AG08396 (cell line): ENCODE measurements around the gene CDKL4.
"Not testable (repeated sequence)": the region's sequence is repeated elsewhere in the genome, so short reads cannot be mapped to it uniquely, and the experiment has no call there.

ENCODE experiments used
- DNase-seq: peaks from one replicate; pipeline ENCODE4 v3.0.0; 2012; ENCODE audit warnings: low spot score, mixed read lengths

CDKL4 gene

DNA sequence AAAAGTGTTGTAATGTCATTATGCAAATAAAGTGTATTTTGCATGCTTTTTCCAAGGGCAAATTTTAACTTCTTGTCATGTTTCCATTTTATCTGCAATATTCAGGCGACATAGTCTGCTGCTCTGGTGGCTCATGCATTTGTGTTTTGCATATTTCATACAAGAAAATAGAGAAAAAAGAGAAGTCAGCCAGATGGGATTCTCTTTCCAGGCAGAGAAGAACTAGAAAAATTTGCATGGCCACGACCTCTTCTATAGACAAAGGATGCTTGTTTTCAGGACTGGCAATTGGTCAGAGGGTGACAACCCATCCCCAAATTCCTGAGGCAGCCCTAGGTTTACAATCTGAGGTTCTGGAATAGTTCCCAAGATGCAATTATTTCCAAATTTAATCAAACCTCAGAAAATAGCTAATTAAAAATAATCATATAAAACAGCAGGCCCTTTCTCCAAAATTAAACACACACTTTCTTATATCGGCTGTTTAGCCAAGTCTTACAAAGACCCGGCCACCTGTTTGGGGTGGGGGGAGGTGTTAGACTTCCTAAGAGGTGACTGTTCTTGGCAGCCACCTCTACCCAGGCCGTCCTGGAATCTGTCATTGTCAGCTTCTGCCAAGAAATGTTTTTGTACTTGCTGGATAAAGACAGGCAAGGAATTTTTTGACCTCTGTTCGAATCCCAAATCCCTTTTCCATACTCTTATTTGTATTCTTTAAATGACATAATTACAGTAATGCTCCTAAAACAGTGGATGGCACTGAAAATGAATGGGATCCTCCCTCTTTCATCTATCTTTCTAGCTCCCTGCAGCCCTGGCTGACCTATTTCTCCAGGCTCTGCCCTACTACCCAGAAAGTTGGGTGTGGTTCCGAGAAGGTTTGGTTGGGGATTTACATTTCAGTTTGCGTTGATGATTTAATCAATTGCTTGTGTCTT, 102.2 kb downstream of the CDKL4 start:
- no peak for DNase-seq

DNA sequence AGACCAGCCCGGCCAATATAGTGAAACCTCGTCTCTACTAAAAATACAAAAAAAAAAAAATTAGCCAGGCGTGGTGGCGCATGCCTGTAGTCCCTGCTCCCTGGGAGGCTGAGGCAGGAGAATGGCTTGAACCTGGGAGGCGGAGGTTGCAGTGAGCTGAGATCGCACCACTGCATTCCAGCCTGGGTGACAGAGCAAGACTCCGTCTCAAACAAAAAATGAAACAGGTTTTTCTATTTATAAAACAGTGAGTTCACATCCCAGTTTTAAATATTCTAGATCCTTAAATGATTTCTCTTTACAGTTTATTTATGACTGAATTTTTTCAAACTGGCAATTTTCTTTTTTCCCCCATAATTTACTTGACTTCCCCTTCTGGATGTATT, 102.8 kb downstream of the CDKL4 start:
- DNase-seq, result not testable (repeated sequence)

DNA sequence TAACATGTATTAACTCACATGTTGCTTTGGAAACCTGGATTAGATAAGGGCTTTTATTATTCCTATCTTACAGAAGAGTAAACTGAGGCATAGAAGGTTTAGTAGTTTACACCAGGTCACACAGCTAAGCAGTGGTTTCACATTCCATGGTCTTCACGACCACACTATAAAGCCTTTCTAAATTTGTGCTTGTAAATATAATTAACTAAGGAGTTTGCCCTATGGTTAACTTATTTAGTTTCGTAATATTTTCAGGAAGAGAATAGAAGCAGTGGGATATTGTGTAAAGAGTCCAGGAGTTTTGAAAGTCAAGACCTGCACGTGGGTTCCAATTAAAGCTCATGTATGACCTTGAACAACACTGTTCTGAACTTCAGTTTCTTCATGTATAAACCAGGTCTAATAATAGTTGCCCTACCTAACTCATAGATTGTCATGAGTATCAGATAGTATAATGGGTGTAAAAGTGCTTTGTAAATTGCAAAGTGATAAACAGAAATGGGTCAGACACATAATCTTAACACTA, 103.4 kb downstream of the CDKL4 start:
- no peak for DNase-seq

DNA sequence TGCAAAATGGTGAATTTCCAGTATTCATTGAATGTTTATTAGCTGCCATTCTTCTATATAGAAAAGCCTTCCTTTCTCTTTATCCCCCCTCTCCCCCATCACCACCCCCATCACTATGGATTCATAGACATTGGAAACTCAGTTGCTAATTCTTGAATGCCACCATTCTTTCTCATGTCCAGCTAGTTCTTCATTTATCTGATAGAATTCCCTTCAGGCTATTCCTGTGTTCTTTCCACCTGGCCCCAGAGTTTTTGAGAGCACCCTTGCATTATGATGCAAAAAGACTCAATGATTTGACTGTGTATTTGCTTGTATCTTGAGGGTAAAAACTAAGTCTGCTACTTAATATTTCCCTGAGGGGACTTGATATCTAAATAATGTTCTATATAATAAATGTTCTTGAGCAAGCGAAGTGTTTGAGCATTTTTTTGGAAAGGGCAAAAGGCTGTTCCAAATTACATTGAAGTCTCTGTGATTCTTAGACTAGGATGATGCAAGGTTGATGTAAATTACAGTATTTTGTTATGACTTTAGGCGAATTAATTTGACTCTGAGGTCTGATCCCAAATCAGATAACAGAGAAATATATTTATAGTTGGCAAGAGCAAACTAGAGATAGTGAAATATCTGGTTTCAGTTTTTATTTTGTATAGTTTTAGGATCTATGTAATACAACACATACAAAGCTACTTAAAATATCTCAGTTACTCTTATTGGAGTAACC, 104.1 kb downstream of the CDKL4 start:
- no peak for DNase-seq

DNA sequence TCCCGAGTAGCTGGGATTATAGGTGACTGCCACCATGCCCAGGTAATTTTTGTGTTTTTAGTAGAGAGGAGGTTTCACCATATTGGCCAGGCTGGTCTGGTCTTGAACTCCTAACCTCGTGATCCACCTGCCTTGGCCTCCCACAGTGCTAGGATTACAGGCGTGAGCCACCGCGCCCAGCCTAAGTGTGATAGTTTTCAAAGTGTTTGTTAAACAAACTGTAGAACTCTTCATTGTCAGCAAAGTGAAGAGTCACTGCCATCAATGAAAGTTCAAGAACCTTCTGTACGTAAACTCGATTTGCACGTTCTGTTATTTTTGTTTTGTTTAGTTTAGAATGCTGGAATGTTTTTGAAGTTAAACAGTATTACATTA, 104.9 kb downstream of the CDKL4 start:
- DNase-seq, result no peak

DNA sequence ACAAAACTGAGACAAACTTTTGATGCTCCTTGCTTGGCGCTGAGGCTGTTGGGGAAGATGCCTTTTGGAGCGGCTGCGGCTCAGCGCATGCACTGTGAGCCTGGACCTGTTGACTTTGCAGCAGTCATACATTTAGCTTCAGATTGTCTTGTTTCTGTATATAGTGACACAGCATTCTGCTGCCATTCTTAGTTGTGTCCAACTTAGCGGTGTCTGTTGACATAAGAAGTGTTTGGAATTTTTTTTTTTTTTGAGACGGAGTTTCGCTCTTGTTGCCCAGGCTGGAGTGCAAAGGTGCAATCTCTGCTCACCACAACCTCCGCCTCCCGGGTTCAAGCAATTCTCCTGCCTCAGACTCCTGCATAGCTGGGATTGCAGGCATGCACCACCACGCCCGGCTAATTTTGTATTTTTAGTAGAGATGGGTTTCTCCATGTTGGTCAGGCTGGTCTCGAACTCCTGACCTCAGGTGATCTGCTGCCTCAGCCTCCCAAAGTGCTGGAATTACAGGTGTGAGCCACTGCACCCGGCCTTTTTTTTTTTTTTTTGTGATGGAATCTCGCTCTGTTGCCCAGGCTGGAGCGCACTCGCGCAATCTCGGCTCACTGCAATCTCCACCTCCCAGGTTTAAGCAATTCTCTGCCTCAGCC, 105.5 kb downstream of the CDKL4 start:
- DNase-seq, result not testable (repeated sequence)

DNA sequence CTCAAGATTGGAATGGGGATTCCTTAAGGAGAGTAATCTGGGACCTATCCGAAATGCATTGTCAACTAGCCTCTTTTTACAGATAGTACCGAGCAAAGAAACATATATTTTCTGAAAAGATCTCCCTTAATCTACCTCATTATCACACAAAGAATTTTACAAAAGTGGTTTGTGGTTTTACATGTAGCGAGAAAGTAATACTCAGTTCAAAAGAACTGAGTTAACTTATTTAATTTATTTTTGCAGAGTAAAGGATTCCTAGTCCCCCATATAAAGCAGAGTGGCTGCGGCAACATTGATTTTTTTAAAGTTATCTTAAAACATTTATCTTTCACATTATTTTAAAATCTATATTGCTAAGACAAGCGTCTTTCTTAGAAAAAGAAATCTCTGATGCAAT, 107.0 kb downstream of the CDKL4 start:
- no peak for DNase-seq

DNA sequence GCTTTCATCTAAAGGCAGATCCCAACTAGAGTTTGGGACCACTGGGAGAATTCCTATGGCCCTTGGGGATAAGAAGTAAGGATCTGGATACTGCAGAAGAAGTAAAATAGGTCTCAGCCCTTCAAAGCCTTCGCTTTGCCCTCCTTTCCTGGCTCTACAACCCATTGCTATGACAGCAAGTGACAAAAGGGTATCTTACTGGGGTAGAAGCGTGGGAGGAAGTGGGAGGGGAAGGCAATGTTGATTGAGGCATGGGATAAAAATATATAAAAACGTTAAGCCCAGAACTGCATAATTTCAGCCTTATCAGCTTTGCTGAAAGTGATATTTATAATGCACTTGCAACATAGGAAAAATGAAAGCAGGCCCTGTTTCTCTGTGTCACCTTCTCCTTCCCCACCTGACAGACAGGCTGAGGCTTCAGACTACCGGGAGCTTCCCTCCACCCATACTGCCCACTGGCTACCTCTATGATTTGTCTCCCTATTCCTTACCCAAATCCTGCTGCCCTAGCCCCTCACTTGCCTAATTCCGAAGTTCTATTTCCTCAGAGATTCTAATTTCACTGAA, 108.0 kb downstream of the CDKL4 start:
- DNase-seq, result no peak

DNA sequence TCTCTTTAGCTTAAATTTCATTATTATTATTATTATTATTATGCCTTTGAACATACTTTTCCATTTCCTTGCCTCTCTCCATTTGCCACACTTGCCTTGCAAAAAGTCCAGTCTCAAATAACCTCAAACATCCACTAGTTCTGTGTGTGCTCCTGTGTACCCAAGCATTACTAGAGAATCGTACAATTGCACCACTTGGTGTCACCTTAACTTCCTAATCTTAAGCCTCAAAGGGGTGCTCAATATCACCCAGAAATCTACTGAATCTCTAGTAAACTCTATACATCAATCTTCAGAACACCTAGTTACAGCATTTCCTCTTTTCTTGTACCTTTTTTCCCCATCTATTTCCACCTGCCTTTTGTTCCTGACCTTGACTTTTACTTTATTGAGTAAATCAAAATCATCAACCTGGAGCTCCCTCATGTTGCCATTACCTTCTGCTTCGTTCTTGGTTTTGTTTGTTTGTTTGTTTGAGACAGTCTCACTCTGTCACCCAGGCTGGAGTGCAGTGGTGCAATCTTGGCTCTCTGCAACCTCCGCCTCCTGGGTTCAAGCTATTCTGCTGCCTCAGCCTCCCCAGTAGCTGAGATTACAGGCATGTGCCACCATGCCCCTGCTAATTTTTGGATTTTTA, 110.4 kb downstream of the CDKL4 start:
- no peak for DNase-seq

DNA sequence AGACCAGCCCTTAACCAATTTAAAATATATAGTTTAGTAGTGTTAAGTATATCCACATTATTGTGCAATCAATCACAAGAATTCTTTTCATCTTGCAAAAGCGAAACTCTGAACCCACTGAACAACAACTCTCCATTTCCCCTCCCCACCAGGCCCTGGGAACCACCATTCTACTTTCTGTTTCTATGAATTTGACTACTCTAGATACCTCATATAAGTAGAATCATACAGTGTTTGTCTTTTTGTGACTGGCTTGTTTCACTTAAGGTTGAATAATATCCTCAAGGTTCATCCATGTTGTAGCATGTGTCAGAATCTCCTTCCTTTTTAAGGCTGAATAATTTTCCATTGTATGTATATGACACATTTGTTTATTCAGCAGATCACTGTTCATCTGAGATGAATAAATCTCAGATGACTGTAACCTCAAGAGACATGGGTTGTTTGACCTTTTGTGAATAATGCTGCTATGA, 114.8 kb downstream of the CDKL4 start:
- DNase-seq, result no peak

DNA sequence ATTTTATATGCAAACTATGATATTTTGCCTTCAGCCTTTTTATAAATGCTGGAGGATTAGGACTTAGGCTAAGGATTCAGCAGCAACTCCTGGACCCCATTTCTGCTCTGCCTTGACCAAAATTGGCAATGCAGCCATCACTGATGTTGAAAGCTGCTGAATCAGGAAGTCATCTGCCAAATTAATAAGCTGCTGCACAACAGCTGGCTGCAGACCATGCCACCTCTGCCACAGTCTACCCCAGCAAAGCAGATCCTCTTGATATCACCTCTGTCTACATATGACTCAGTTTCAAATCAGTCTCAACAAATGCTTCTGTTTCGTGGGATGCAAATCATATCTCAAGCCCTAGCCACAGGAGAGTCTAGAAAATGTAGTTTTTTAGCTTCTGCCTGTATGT, 115.8 kb downstream of the CDKL4 start:
- DNase-seq, result no peak
